Astrocyte (in vitro differentiated cells and primary cell): ENCODE measurements around the gene UNC5B.

Experiments used
- EZH2 ChIP-seq: IDR thresholded peaks from 2 replicates; pipeline ENCODE4 v1.6.1; 2012; ENCODE audit warnings: mild to moderate bottlenecking, low read length, inconsistent platforms; ENCODE audit not compliant: insufficient read depth
- TF ChIP-seq, protein P1 (sequence below): IDR thresholded peaks from 2 replicates; pipeline ENCODE4 v1.5.1; 2011; ENCODE audit warnings: low read depth, mild to moderate bottlenecking, inconsistent platforms, low read length, moderate library complexity; ENCODE audit not compliant: insufficient read depth

DNA sequence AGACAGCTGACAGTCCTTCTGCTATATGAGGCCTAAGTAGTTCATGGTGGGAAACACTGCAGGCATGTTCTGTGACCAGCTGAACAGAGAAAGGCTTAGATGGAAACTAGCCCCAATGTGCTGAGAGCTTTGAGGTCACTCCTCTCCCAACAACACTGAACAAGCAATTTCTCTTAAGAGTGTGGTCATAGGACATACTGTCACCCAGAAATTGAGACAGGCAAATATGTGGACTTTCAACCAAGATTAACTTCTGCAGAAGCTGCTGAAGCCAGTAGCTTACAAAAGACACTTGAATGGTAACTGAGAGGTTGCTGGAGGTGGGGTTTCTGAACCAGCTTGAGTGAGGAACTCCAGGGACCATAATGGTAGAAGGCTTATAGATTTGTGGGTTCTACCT, 38.9 kb upstream of the UNC5B start:
- TF ChIP-seq, protein P1, sequence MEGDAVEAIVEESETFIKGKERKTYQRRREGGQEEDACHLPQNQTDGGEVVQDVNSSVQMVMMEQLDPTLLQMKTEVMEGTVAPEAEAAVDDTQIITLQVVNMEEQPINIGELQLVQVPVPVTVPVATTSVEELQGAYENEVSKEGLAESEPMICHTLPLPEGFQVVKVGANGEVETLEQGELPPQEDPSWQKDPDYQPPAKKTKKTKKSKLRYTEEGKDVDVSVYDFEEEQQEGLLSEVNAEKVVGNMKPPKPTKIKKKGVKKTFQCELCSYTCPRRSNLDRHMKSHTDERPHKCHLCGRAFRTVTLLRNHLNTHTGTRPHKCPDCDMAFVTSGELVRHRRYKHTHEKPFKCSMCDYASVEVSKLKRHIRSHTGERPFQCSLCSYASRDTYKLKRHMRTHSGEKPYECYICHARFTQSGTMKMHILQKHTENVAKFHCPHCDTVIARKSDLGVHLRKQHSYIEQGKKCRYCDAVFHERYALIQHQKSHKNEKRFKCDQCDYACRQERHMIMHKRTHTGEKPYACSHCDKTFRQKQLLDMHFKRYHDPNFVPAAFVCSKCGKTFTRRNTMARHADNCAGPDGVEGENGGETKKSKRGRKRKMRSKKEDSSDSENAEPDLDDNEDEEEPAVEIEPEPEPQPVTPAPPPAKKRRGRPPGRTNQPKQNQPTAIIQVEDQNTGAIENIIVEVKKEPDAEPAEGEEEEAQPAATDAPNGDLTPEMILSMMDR = no peak
- no peak for TF ChIP-seq EZH2
